Immature natural killer cell (primary cell): ENCODE results near the gene LITAF. TPM values are rescaled to one million over a fixed set of nuclear protein-coding genes. Genes with fewer than 3 reads are reported as not detected.
A peak's percentile ranks its signal among the peaks of the same experiment; 100 is the strongest.
"Not testable (repeated sequence)": the region's sequence is repeated elsewhere in the genome, so short reads cannot be mapped to it uniquely, and the experiment has no call there.

Source experiments
- DNase-seq, 3 donors: peaks; one replicate each; pipeline ENCODE4 v3.0.0; 2022; ENCODE audit warnings: mixed read lengths in 1 of 3
- H3K27ac Mint-ChIP-seq, 6 donors: one replicate each; pipeline ENCODE4 v1.8.0; 2020; ENCODE audit warnings: mixed read lengths in 6 of 6, mild to moderate bottlenecking in 5 of 6, inconsistent platforms in 4 of 6, moderate library complexity in 3 of 6
- H3K27me3 Mint-ChIP-seq, 3 donors: one replicate each; pipeline ENCODE4 v1.8.0; 2020 to 2021; ENCODE audit warnings: low read depth in 3 of 3, mild to moderate bottlenecking in 3 of 3, mixed read lengths in 3 of 3, moderate library complexity in 3 of 3, inconsistent platforms in 1 of 3
- H3K36me3 Mint-ChIP-seq, 3 donors: one replicate each; pipeline ENCODE4 v1.8.0; 2020; ENCODE audit warnings: mixed read lengths in 3 of 3, inconsistent platforms in 2 of 3, mild to moderate bottlenecking in 2 of 3
- H3K4me1 Mint-ChIP-seq, 2 donors: one replicate each; pipeline ENCODE4 v1.8.0; 2020; ENCODE audit warnings: inconsistent platforms in 2 of 2, mild to moderate bottlenecking in 2 of 2, mixed read lengths in 2 of 2, moderate library complexity in 1 of 2
- H3K4me3 Mint-ChIP-seq, 5 donors: one replicate each; pipeline ENCODE4 v1.8.0; 2020; ENCODE audit warnings: mild to moderate bottlenecking in 5 of 5, mixed read lengths in 5 of 5, inconsistent platforms in 3 of 5, moderate library complexity in 3 of 5
- H3K9me3 Mint-ChIP-seq, 6 donors: one replicate each; pipeline ENCODE4 v1.8.0; 2020; ENCODE audit warnings: mild to moderate bottlenecking in 6 of 6, mixed read lengths in 6 of 6, inconsistent platforms in 4 of 6, moderate library complexity in 3 of 6
- polyA plus RNA-seq, 3 donors: library from polyadenylated mRNA; unstranded; fragments of 300-500 nt; fragmentation: Illumina TruSeq; gene quantifications; one replicate each; pipeline ENCODE4 v1.2.3, GENCODE V29; 2021

LITAF gene
- polyA plus RNA-seq, 3 donors from 2014 or later: 1,031 to 1,827 (median 1,086) TPM

DNA sequence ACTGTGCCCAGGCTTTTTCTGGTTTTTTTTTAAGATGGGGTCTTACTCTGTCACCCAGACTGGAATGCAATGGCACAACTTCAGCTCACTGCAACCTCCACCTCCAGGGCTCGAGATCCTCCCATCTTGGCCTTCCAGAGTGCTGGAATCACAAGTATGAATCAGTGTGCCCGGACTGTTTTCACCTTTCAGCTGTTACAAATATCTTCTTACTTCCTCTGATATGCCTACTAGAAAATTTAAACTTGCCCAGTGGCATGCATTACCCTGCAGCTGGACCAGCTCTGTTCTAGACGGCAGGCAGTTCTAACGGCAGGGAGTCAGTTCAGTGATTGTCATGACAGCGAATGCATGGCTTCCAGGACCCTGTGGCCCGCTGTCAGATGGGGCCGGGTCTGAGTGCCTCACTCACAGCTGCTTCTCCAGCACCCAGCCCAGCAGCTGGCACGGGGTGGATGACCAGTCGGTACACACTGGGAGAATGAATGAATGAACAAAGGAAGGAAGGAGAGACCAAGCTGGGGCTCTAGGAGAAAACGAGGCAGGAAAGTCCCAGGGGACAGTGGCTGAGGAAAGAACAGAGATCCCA is 28.0 kb upstream of the LITAF start:
- Mint-ChIP-seq H3K36me3 (no peaks in the 10 kb centered on the region), H3K4me3 (peak overlapping the region in 3 of 5 donors; percentile 46 to 73 (median 51)), H3K27me3 (peaks cover 1 to 10% (median 3%) of the 10 kb centered on the region in 3 donors), H3K27ac (peak overlapping the region; percentile 74 to 98 (median 94)), H3K9me3 (no peaks in the 10 kb centered on the region), H3K4me1 (peaks cover 49 to 56% of the 10 kb centered on the region in 2 donors)
- DNase-seq: no peak

GRCh38 chr16:11613381-11614303 is 26.9 kb upstream of the LITAF start:
- Mint-ChIP-seq H3K27me3 (peaks cover 1 to 7% (median 3%) of the 10 kb centered on the region in 3 donors), H3K36me3 (no peaks in the 10 kb centered on the region), H3K4me1 (peaks cover 41 to 49% of the 10 kb centered on the region in 2 donors), H3K27ac (peak overlapping the region; percentile 88 to 98 (median 96)), H3K9me3 (no peaks in the 10 kb centered on the region), H3K4me3 (peak overlapping the region; percentile 62 to 85 (median 81))
- DNase-seq: peak; percentile 64 to 74 (median 73)

- Mint-ChIP-seq H3K9me3 (no peaks in the 10 kb centered on the region), H3K4me3 (peak overlapping the region in 3 of 5 donors; percentile 10 to 84 (median 81)), H3K27ac (peak overlapping the region in 5 of 6 donors; percentile 93 to 98 (median 96)), H3K27me3 (peaks cover 1 to 7% (median 5%) of the 10 kb centered on the region in 3 donors), H3K4me1 (peaks cover 31 to 41% of the 10 kb centered on the region in 2 donors), H3K36me3 (no peaks in the 10 kb centered on the region)
- DNase-seq: no peak
Measured at GRCh38 chr16:11612665-11613025, 25.9 kb upstream of the LITAF start.

GRCh38 chr16:11611871-11612664 is 25.3 kb upstream of the LITAF start:
- Mint-ChIP-seq H3K4me1 (peaks cover 31 to 40% of the 10 kb centered on the region in 2 donors), H3K27me3 (peaks cover 1 to 7% (median 5%) of the 10 kb centered on the region in 3 donors), H3K4me3 (peak overlapping the region in 3 of 5 donors; percentile 25 to 56 (median 33)), H3K27ac (peak overlapping the region in 4 of 6 donors; percentile 43 to 82 (median 78)), H3K36me3 (no peaks in the 10 kb centered on the region), H3K9me3 (no peaks in the 10 kb centered on the region)
- peak in 1 of 3 donors; percentile 22 for DNase-seq

DNA sequence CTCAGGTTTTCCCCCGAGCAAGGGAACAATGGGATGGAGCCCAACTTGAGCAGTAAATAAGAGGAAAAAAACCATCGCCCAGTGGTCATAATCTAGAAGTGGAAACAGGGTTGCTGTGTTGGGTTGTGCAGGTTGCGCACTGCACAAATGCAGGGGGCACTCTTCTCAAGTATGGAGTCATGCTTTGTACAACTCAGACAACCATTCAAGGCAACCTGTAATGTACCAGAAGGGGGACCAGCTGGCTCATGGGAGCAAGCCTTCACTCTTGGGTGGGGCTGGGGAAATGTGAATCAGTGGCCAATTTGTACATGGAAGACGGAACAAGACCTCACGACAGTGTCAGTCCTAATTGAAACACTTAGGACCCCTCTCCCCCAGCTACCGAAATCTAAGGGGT is 23.9 kb upstream of the LITAF start:
- Mint-ChIP-seq H3K4me3 (no peak overlapping the region), H3K27me3 (peaks cover 1 to 7% (median 5%) of the 10 kb centered on the region in 3 donors), H3K36me3 (no peaks in the 10 kb centered on the region), H3K9me3 (no peaks in the 10 kb centered on the region), H3K4me1 (peaks cover 31 to 40% of the 10 kb centered on the region in 2 donors), H3K27ac (peak overlapping the region in 4 of 6 donors; percentile 12 to 38 (median 25))
- DNase-seq: no peak

- Mint-ChIP-seq H3K27me3 (peaks cover 1 to 7% (median 5%) of the 10 kb centered on the region in 3 donors), H3K4me3 (no peak overlapping the region), H3K27ac (peak overlapping the region in 3 of 6 donors; percentile 30 to 60 (median 38)), H3K9me3 (no peaks in the 10 kb centered on the region), H3K36me3 (no peaks in the 10 kb centered on the region), H3K4me1 (peaks cover 31 to 40% of the 10 kb centered on the region in 2 donors)
- DNase-seq: no peak
Measured at GRCh38 chr16:11610121-11610505, 23.4 kb upstream of the LITAF start.

- peak overlapping the region in 1 of 6 donors; percentile 60 for H3K27ac Mint-ChIP-seq
- DNase-seq: no peak
- H3K36me3 Mint-ChIP-seq: no peaks in the 10 kb centered on the region
- peaks cover 28 to 35% of the 10 kb centered on the region in 2 donors for H3K4me1 Mint-ChIP-seq
- no peak overlapping the region for H3K4me3 Mint-ChIP-seq
- H3K9me3 Mint-ChIP-seq: no peaks in the 10 kb centered on the region
- H3K27me3 Mint-ChIP-seq: peaks cover 1 to 5% (median 3%) of the 10 kb centered on the region in 3 donors
Measured at GRCh38 chr16:11609474-11610120, 22.9 kb upstream of the LITAF start.

DNA sequence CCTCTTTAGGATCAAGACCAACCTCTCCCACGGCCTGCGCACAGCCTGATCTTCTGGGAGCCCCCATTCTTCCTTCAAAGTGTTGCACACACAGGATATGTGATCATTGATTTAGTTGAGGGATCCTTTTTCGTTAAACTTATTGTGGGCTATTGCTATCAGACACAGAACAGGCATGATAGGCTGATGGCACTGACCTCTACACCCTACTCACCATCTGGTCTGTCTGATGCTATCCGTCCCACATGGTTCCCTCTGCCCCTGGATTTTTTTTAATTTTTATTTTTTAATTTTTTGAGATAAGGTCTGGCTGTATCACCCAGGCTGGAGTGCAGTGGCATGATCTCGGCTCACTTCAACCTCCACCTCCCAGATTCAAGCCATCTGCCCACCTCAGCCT is 19.2 kb upstream of the LITAF start:
- no peaks in the 10 kb centered on the region for H3K9me3 Mint-ChIP-seq
- no peak overlapping the region for H3K4me3 Mint-ChIP-seq
- peaks cover 0 to 2% (median 0%) of the 10 kb centered on the region in 3 donors for H3K27me3 Mint-ChIP-seq
- H3K36me3 Mint-ChIP-seq: no peaks in the 10 kb centered on the region
- no peak for DNase-seq
- H3K4me1 Mint-ChIP-seq: peaks cover 2 to 6% of the 10 kb centered on the region in 2 donors
- H3K27ac Mint-ChIP-seq: no peak overlapping the region

DNA sequence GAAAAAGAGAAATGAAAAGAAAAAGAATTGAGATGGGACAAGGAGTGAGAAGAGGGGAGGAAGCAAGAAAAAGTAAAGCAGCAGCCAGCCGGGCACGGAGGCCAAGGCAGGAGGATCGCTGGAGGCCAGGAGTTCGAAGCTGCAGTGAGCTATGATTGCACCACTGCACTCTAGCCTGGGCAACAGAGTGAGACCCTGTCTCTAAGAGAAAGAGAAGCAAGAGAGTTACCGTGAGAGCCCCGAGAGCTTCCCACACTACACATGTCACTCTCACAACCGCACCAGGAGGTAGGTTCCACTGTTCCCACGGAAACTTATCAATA is 18.8 kb upstream of the LITAF start:
- DNase-seq: no peak
- no peaks in the 10 kb centered on the region for H3K9me3 Mint-ChIP-seq
- peaks cover 2% of the 10 kb centered on the region in 2 donors for H3K4me1 Mint-ChIP-seq
- H3K4me3 Mint-ChIP-seq: no peak overlapping the region
- no peak overlapping the region for H3K27ac Mint-ChIP-seq
- peaks cover 0 to 2% (median 1%) of the 10 kb centered on the region in 3 donors for H3K27me3 Mint-ChIP-seq
- no peaks in the 10 kb centered on the region for H3K36me3 Mint-ChIP-seq

DNA sequence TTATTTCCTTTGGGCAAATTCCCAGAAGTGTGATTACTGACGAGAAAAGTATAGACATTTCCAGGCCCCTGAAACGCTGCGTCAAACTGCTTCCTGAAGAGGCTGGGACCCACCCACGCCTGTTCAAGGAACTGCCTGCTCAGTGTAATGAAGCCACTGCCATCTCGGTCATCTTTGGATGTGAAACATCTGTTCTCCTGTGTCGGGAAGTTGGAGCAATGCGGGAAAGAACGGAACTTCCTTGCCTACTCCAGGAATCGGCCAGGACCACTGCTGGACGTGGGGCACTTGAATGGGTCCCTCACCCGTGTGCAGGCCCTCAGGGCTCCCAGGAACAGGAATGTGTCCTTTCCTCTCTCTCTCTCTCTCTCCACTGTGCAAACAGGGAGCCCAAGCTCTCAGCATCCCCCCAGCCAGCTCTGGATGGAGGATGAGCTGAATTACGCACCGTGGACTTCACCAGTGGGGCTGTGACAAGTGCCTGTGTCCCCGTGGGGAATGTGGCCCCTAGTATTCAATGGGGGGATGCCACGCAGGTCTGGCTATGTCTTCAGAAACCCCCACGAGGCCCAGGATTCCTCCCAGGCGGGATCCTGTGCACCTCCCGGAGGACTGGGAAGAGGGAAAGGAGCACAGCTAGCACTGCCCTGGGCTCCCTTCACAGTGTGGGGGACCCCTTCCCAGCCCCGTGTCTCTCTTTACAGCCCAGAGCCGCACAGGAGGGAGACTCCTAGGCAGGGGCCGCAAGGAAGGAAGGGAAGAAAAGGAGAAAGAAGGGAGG is 18.3 kb upstream of the LITAF start:
- Mint-ChIP-seq H3K36me3 (no peaks in the 10 kb centered on the region), H3K4me1 (peaks cover 0 to 2% of the 10 kb centered on the region in 2 donors), H3K27ac (no peak overlapping the region), H3K9me3 (no peaks in the 10 kb centered on the region), H3K27me3 (peaks cover 0 to 3% (median 2%) of the 10 kb centered on the region in 3 donors), H3K4me3 (no peak overlapping the region)
- DNase-seq: no peak

DNA sequence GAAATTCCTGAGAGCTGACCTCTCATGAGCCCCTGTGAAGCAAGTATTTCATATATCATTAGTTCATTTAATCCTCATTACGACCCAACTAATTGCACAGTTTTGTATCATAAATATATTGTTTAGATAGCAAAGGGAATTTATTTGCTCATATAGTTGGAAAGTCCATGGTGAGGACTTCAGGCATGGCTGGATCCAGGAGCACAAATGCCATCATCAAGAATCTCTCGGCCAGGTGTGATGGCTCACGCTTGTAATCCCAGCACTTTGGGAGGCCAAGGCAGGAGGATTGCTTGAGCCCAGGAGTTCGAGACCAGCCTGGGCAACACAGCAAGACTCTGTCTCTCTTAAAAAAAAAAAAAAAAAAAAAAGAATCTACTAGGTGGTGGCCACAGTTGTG is 17.6 kb upstream of the LITAF start:
- H3K4me1 Mint-ChIP-seq, H3K4me3 Mint-ChIP-seq, H3K27ac Mint-ChIP-seq: not testable (repeated sequence)

DNA sequence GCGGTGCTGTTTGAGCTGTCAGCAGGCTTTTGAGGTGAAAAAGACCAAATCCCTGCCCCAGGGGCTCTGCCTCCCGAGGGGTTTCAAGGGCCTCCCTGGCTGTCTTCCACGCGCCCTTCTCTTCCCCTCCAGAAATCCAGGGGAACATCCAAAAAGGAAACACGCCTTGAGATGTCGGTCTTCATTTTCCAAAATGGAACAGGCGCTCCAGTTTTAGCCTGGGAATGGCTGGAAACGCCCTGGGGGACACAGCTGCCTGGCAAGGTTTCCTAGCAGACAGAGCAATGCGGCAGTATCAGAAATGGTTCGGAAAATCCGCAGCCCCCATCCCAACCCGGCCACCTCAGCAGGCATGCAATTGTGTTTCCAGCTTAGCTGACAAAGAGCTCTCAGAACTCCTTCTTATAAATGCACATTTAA is 16.6 kb upstream of the LITAF start:
- no peak for DNase-seq
- Mint-ChIP-seq H3K4me1 (peaks cover 2% of the 10 kb centered on the region in 2 donors), H3K9me3 (no peaks in the 10 kb centered on the region), H3K36me3 (no peaks in the 10 kb centered on the region), H3K27ac (no peak overlapping the region), H3K4me3 (no peak overlapping the region), H3K27me3 (peaks cover 0 to 5% (median 3%) of the 10 kb centered on the region in 3 donors)

More for the DNA sequence above, 17.6 kb upstream of the LITAF start:
- H3K36me3 Mint-ChIP-seq, DNase-seq, H3K9me3 Mint-ChIP-seq, H3K27me3 Mint-ChIP-seq: not testable (repeated sequence)
